IPS DF 6.9 (cell line): ENCODE results near the gene NANOG.
"Not testable (repeated sequence)": the region's sequence is repeated elsewhere in the genome, so short reads cannot be mapped to it uniquely, and the experiment has no call there.

Source experiments
- DNase-seq: peaks from one replicate; pipeline ENCODE4 v3.0.0-alpha.2; 2013; ENCODE audit warnings: low read depth, low spot score
- H3K27ac ChIP-seq: one replicate; pipeline ENCODE4 v1.5.1; 2013; ENCODE audit warnings: low read length, control low read depth
- H3K27me3 ChIP-seq: 2 replicates; pipeline ENCODE4 v1.6.1; 2013; ENCODE audit warnings: mild to moderate bottlenecking, low read length; ENCODE audit not compliant: control insufficient read depth, insufficient read depth
- H3K36me3 ChIP-seq: 2 replicates; pipeline ENCODE4 v1.6.1; 2013; ENCODE audit warnings: low read length; ENCODE audit not compliant: control insufficient read depth, insufficient read depth
- H3K4me1 ChIP-seq: 2 replicates; pipeline ENCODE4 v1.6.1; 2013; ENCODE audit warnings: low read length; ENCODE audit not compliant: control insufficient read depth, insufficient read depth
- H3K4me3 ChIP-seq: 2 replicates; pipeline ENCODE4 v1.5.1; 2013; ENCODE audit warnings: mild to moderate bottlenecking, low read length
- H3K9me3 ChIP-seq: 2 replicates; pipeline ENCODE4 v1.6.1; 2013; ENCODE audit warnings: low read length, inconsistent platforms; ENCODE audit not compliant: control insufficient read depth, insufficient read depth
- WGBS: extraction: QIAGEN DNeasy Blood & Tissue Kit; methylation state at CpG from one replicate; pipeline ENCODE4 v1.1.7; 2013; ENCODE audit warnings: mixed read lengths, missing lambda C conversion rate; ENCODE audit not compliant: insufficient read length, insufficient coverage; 5-methylcytosine and 5-hydroxymethylcytosine counted together

Gene NANOG

GRCh38 chr12:7835766-7836165, 46.6 kb downstream of the NANOG start:
- no peak for DNase-seq

GRCh38 chr12:7837366-7837765, 48.2 kb downstream of the NANOG start:
- DNase-seq: no peak
- Histone ChIP-seq H3K4me1 (no peaks in the 10 kb centered on the region), H3K4me3 (no peak overlapping the region), H3K36me3 (no peaks in the 10 kb centered on the region), H3K9me3 (no peaks in the 10 kb centered on the region), H3K27me3 (no peaks in the 10 kb centered on the region), H3K27ac (no peak overlapping the region)
- WGBS: no CpG with 5 or more reads among the region's 6 CpGs

More at GRCh38 chr12:7835766-7836165, 46.6 kb downstream of the NANOG start:
- Histone ChIP-seq H3K9me3 (no peaks in the 10 kb centered on the region), H3K27me3 (no peaks in the 10 kb centered on the region), H3K27ac (no peak overlapping the region), H3K36me3 (no peaks in the 10 kb centered on the region), H3K4me1 (no peaks in the 10 kb centered on the region), H3K4me3 (no peak overlapping the region)
- WGBS: no CpG with 5 or more reads among the region's 5 CpGs

- H3K27me3 ChIP-seq, H3K9me3 ChIP-seq, H3K4me3 ChIP-seq, H3K4me1 ChIP-seq, DNase-seq, H3K27ac ChIP-seq, H3K36me3 ChIP-seq: not testable (repeated sequence)
- WGBS: no CpG with 5 or more reads among the region's 10 CpGs
Observed at GRCh38 chr12:7839226-7839625, 50.0 kb downstream of the NANOG start.

- no CpG with 5 or more reads among the region's 7 CpGs for WGBS
Observed at GRCh38 chr12:7839848-7840247, 50.6 kb downstream of the NANOG start.

GRCh38 chr12:7842444-7842843, 53.2 kb downstream of the NANOG start:
- not testable (repeated sequence) for H3K4me3 ChIP-seq, H3K36me3 ChIP-seq, H3K9me3 ChIP-seq, H3K27ac ChIP-seq, H3K27me3 ChIP-seq, H3K4me1 ChIP-seq, DNase-seq
- WGBS: no CpG with 5 or more reads among the region's 9 CpGs

More at GRCh38 chr12:7839848-7840247, 50.6 kb downstream of the NANOG start:
- H3K27ac ChIP-seq, H3K36me3 ChIP-seq, DNase-seq, H3K4me3 ChIP-seq, H3K4me1 ChIP-seq, H3K9me3 ChIP-seq, H3K27me3 ChIP-seq: not testable (repeated sequence)

GRCh38 chr12:7843149-7843548, 53.9 kb downstream of the NANOG start:
- not testable (repeated sequence) for H3K36me3 ChIP-seq, H3K27me3 ChIP-seq, DNase-seq, H3K4me3 ChIP-seq, H3K27ac ChIP-seq, H3K4me1 ChIP-seq, H3K9me3 ChIP-seq
- WGBS: no CpG with 5 or more reads among the region's 8 CpGs

GRCh38 chr12:7843583-7843982, 54.4 kb downstream of the NANOG start:
- DNase-seq, H3K4me3 ChIP-seq, H3K9me3 ChIP-seq, H3K27ac ChIP-seq, H3K4me1 ChIP-seq, H3K36me3 ChIP-seq, H3K27me3 ChIP-seq: not testable (repeated sequence)
- no CpG with 5 or more reads among the region's 9 CpGs for WGBS

GRCh38 chr12:7844116-7844515, 54.9 kb downstream of the NANOG start:
- H3K27me3 ChIP-seq: no peaks in the 10 kb centered on the region
- H3K4me1 ChIP-seq: peaks cover 1% of the 10 kb centered on the region; the same call in 1 of the 2 replicates
- DNase-seq: no peak
- no peaks in the 10 kb centered on the region for H3K36me3 ChIP-seq
- no peaks in the 10 kb centered on the region for H3K9me3 ChIP-seq
- no CpG with 5 or more reads among the region's 5 CpGs for WGBS
- H3K27ac ChIP-seq: no peak overlapping the region
- no peak overlapping the region for H3K4me3 ChIP-seq

GRCh38 chr12:7847226-7848097, 58.3 kb downstream of the NANOG start:
- no CpG with 5 or more reads among the region's 4 CpGs for WGBS
- DNase-seq: not testable (repeated sequence)

GRCh38 chr12:7848098-7848422, 58.9 kb downstream of the NANOG start:
- not testable (repeated sequence) for H3K9me3 ChIP-seq, H3K27ac ChIP-seq, H3K4me3 ChIP-seq, H3K36me3 ChIP-seq, DNase-seq, H3K4me1 ChIP-seq, H3K27me3 ChIP-seq
- WGBS: no CpG with 5 or more reads among the region's 2 CpGs

More at GRCh38 chr12:7847226-7848097, 58.3 kb downstream of the NANOG start:
- not testable (repeated sequence) for H3K27ac ChIP-seq, H3K9me3 ChIP-seq, H3K27me3 ChIP-seq, H3K4me1 ChIP-seq, H3K4me3 ChIP-seq, H3K36me3 ChIP-seq
